HG03432 (cell line): ENCODE data around the gene RBP3.

Source experiments
- ATAC-seq: cut with Tn5 transposase; IDR thresholded peaks from one replicate; pipeline ENCODE4 v1.9.1; 2021; ENCODE audit warnings: mild to moderate bottlenecking, moderate library complexity; ENCODE audit not compliant: unreplicated experiment

The RBP3 gene

DNA sequence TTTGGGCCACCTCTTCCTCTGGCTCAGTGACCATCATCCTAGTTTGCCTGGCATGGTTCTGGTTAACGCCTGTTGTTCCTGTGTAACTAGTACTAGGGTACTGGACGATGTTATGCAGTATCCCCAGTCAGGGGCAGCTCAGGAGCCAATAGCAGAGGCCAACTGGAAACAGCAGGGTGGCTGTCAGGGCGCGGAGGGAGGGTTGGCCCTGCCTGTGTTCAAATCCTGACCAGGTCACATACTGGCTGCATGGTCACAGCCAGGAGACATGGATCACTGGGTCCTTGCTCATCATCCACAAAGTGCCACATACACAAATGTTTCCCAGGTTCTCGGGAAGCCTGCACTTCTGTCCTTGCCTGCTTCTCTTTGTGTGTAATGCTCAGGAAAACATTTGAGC is 12.3 kb upstream of the RBP3 start:
- no peak for ATAC-seq

DNA sequence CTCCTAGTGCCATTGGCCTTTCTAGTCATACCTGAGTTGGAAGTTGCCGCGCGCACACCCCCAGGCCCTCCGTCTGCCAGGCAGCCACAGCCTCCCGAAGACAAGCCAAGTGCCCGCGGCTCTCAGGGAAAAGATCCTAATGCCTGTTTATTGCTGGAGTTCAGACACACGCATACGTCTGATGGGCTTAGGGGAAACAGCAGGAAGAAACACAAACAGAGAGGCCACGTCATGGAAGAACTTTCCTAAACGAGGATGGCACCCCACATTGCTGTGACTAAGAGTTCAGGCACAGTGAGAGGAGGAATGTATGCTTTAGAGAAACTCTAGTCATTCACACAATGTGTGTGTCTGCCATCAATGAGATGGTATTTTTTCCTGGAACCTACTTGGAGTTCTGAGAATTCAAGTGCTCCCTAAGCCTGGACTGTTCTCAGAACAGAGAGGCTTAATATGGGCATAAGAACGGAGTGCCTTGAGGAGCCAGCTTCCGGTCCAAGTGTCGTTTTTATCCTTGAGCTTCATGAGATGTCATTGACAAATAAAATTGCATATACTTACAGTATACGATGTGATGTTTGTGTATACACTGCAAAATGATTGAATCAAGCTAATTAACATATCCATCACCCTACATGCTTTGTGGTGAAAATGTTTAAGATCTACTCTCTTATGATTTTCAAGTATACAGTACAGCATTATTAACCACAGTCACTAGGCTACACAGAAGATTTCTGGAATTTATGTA is 11.6 kb upstream of the RBP3 start:
- no peak for ATAC-seq

DNA sequence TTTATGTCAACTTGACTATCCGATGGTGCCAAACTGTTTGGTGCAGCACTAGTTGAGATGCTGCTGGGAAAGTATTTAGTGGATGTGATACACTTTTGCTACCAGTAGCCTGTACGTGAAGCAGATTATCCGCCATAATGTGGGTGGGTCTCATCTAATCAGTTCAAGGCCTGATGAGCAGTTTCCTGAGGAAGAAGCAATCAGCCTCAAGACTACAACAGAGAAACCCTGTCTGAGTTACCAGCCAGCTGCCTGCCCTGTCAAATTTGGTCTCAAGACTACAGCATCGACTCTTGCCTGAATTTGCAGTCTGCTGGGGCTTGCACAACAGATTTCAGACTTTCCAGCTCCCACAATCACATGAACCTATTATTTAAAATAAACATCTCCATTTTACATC is 10.9 kb upstream of the RBP3 start:
- no peak for ATAC-seq

DNA sequence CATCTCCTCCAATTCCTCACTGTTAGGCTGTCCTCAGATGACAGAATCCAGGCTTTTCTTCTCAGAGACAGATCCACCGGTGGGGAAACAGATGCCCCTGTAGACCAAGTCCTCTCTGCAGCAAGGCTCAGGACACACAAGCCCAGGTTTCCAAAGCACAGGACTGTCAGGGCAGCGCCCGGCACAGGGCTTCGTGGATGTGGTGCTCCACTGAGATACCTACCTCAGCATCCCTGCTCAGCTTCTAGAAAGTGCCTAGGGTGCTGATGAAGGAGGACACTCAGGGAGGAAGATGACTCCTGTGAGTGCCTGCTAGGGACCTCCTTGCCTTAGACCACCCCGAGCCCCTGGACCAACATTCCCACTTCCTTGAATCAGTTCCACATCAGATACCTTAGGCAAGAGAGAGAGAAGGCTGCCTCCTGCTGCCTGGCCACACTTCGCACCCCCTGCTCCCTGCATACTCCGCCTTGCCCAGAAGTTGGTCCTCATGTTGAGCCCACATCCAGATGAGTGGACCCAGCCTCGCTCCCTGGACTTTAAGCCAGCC is 8.9 kb upstream of the RBP3 start:
- ATAC-seq, result no peak

DNA sequence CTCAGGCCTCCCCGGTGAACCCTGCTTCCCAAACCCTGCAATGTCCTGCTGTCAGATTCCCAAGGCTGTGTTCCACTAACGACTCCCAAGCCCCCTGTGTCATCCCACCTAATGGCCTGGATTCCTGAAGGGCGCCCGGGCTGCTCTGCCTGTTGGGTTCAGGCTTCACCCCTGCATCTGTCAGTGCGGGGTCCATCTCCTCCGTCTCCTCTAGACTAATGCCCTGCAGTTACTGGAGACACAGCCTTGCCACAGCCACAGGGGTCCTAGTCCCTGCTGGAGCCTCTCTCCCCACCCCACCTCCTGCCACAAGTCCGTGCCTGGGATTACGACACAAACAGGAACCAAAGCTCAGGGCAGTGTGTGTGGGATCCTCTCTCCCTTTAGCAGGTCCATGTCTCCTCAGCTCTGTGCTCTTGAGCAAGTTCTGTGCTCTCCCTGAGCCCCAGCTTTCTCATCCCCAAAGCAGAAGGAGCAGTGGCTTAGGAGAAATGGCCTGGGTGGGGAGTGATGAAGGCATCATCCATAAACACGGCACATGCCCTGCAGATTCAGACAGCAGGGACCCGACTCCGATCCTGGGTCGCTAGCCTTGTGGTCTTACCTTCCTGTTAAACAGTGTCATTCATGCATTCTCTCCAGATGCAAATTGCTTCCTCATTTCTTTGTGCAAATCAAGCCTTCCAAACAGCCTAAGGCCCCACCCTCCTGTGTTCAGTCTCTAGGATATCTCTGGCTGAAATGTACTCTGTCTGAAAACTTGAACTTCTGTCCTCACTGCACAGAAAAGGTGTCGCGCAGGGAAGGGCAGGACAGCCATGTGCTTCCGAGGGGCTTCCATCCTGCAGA is 8.2 kb upstream of the RBP3 start:
- no peak for ATAC-seq

DNA sequence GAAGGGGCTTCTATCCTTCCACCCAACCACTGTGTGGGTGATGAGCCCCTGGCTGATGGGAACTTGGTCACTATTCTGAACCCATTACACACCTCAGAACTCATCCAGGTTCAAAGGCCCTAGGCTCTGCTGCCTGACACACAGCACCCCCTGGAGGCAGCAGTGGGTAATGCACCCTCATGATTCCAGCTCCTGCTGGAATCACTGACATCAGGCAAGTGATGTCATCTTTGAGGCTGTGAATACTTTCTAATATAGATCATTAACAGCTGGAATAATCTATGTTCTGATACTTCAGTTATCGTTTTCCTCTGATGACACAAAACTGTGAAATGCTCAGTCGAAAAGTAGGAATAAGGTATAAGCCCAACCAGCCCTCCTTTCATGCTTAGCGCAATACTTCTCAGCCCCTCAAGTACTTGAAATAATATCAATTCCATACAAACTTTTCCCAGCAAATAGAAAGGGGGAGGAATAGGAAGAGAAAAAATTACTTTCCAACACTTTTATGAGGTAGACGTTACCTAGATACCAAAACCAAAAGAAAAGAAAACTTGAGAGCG is 7.5 kb upstream of the RBP3 start:
- no peak for ATAC-seq

DNA sequence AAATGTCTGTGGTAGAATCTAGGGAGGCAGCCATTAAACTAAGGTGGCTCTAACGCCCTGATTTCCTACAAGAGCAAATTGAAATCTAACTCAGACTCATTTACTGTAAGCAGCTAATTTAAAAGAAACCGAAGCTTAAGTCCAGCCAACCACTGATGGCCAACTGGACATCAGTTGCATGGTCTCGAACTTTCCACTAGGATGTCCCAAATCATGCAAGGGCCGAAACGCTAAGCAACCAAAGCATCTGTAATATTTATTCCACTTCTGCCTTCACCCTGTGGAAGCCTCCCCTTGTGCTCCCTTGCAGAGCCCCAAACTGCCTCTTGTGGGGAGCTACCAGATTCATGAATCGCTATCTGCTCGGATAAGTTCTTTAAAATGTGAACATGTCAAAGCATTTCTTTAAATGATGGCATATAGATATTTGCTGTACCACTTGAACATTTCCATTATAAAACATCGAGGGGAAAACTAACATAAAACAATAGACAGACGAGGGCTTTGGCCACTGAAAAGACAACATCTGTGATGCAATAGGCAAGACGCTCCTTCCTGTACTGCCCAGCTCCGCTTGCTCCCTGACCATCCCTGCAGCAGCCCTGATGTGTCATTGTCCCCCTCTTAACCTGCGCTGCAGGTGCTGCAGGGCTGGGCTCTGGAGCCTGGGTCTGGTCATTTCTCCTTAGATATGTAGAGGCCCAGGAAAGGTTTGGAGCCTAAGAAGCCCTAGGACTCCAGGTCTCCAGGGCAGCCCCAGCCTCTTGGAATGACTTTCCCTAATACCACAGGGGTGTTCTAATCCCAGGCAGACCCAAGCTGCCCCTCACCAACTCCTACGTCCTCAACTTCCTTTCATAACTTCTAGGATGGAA is 2.9 kb upstream of the RBP3 start:
- no peak for ATAC-seq

DNA sequence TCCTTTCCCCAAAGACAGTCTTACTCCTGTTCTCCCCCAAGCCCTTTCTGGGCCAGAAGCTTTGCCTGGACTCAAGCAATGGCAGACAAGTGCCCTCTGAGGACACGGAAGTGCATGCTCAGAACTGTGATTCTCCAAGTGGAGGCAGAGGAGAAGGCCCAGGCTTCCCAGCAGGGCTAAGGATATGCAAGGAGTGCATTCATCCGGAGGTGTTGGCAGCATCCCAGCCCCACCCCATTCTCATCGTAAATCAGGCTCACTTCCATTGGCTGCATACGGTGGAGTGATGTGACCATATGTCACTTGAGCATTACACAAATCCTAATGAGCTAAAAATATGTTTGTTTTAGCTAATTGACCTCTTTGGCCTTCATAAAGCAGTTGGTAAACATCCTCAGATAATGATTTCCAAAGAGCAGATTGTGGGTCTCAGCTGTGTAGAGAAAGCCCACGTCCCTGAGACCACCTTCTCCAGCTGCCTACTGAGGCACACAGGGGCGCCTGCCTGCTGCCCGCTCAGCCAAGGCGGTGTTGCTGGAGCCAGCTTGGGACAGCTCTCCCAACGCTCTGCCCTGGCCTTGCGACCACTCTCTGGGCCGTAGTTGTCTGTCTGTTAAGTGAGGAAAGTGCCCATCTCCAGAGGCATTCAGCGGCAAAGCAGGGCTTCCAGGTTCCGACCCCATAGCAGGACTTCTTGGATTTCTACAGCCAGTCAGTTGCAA is 1.4 kb upstream of the RBP3 start:
- ATAC-seq, result no peak

DNA sequence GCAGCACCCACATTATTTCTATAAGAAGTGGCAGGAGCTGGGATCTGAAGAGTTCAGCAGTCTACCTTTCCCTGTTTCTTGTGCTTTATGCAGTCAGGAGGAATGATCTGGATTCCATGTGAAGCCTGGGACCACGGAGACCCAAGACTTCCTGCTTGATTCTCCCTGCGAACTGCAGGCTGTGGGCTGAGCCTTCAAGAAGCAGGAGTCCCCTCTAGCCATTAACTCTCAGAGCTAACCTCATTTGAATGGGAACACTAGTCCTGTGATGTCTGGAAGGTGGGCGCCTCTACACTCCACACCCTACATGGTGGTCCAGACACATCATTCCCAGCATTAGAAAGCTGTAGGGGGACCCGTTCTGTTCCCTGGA is 874 bp upstream of the RBP3 start:
- ATAC-seq, result no peak

DNA sequence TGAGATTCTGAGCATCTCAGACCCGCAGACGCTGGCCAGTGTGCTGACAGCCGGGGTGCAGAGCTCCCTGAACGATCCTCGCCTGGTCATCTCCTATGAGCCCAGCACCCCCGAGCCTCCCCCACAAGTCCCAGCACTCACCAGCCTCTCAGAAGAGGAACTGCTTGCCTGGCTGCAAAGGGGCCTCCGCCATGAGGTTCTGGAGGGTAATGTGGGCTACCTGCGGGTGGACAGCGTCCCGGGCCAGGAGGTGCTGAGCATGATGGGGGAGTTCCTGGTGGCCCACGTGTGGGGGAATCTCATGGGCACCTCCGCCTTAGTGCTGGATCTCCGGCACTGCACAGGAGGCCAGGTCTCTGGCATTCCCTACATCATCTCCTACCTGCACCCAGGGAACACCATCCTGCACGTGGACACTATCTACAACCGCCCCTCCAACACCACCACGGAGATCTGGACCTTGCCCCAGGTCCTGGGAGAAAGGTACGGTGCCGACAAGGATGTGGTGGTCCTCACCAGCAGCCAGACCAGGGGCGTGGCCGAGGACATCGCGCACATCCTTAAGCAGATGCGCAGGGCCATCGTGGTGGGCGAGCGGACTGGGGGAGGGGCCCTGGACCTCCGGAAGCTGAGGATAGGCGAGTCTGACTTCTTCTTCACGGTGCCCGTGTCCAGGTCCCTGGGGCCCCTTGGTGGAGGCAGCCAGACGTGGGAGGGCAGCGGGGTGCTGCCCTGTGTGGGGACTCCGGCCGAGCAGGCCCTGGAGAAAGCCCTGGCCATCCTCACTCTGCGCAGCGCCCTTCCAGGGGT is 703 bp downstream of the RBP3 start:
- ATAC-seq, result no peak

DNA sequence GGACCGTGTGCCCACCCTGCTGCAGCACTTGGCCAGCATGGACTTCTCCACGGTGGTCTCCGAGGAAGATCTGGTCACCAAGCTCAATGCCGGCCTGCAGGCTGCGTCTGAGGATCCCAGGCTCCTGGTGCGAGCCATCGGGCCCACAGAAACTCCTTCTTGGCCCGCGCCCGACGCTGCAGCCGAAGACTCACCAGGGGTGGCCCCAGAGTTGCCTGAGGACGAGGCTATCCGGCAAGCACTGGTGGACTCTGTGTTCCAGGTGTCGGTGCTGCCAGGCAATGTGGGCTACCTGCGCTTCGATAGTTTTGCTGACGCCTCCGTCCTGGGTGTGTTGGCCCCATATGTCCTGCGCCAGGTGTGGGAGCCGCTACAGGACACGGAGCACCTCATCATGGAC is 1.4 kb downstream of the RBP3 start:
- ATAC-seq, result no peak

DNA sequence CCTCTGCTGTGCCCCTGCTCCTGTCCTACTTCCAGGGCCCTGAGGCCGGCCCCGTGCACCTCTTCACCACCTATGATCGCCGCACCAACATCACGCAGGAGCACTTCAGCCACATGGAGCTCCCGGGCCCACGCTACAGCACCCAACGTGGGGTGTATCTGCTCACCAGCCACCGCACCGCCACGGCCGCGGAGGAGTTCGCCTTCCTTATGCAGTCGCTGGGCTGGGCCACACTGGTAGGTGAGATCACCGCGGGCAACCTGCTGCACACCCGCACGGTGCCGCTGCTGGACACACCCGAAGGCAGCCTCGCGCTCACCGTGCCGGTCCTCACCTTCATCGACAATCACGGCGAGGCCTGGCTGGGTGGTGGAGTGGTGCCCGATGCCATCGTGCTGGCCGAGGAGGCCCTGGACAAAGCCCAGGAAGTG is 1.8 kb downstream of the RBP3 start:
- no peak for ATAC-seq

DNA sequence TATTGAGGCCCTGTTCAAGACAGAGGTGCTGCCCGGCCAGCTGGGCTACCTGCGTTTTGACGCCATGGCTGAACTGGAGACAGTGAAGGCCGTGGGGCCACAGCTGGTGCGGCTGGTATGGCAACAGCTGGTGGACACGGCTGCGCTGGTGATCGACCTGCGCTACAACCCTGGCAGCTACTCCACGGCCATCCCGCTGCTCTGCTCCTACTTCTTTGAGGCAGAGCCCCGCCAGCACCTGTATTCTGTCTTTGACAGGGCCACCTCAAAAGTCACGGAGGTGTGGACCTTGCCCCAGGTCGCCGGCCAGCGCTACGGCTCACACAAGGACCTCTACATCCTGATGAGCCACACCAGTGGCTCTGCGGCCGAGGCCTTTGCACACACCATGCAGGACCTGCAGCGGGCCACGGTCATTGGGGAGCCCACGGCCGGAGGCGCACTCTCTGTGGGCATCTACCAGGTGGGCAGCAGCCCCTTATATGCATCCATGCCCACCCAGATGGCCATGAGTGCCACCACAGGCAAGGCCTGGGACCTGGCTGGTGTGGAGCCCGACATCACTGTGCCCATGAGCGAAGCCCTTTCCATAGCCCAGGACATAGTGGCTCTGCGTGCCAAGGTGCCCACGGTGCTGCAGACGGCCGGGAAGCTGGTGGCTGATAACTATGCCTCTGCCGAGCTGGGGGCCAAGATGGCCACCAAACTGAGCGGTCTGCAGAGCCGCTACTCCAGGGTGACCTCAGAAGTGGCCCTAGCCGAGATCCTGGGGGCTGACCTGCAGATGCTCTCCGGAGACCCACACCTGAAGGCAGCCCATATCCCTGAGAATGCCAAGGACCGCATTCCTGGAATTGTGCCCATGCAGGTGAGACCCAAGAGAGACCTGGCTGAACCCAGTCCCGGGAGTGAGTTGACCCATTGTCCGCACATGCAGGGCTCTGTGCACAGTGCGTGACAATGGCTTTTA is 2.8 kb downstream of the RBP3 start:
- ATAC-seq, result no peak

DNA sequence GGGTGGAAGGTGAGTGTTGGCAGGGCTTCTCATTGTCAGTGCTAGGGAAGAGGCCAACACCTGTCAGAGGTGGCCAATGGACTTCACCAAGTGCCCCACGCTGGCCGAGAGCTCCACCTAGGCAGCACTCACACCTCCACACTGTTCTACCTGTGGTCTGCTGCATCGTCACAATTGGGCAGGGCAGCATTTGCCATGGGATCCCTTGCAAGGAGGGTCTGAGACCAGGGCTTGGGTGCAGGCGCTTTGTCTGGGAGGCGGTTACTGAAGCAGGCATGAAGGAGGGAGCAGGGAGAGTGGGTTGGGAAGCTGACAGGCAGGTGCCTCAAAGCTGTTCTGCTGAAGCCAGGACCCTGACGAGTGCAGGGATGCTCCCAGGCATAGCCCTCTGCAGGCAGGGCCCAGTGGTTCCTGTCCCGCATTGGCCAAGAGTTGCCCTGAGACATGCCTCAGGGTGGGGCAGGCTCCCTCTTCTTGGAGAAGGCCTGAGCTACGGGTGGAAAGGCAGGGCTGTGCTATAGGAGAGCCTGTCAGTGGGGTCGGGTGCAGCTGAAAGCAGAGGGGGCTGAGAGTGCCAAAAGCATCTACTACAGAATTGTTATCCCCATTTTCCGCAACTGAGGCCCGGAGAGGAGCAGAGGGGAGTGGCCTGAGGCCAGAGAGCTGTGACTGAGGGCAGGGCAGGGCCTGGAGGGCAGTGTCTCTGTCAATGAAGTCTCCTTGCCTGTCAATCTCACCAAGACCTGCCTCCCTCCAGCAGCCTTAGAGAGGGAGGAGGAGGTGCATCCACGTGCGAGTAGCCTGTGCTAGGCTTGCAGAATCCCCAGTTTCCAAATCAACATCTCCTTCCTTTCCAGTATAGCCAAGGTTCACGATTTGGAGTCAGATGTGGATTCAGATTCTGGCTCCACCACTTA is 4.0 kb downstream of the RBP3 start:
- no peak for ATAC-seq

DNA sequence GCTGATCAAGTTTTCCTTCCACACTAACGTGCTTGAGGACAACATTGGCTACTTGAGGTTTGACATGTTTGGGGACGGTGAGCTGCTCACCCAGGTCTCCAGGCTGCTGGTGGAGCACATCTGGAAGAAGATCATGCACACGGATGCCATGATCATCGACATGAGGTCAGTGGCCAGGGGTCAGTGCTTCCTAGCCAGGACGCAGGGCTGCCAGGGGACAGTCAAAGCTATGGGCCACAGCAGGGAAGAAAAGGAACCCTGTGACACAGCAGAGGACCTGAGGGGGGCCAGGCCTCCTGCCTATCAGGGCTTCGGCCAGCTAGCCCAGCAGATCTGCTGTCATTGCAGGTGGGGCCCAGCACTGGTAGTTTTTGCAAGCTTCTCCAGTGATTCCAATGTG is 5.2 kb downstream of the RBP3 start:
- ATAC-seq, result no peak

DNA sequence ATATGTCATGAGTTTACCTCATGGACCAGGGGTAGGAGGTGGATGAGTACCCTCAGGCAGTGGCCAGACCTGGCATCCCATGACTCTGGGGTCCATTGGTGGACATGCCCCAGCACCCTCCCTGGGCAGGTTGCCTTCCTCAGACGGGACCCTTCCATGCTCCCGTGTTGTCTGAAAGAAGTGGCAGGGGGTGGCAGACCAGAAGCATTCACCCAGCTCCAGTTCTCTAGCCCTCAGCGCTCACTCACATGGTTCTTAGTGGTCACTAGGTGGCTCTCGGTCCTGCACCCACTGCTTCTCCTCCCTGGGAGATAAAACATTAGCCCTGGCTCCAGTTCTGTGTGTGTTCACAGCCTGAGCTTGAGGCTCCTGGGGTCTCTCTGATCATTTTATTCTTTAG is 6.0 kb downstream of the RBP3 start:
- ATAC-seq, result no peak

DNA sequence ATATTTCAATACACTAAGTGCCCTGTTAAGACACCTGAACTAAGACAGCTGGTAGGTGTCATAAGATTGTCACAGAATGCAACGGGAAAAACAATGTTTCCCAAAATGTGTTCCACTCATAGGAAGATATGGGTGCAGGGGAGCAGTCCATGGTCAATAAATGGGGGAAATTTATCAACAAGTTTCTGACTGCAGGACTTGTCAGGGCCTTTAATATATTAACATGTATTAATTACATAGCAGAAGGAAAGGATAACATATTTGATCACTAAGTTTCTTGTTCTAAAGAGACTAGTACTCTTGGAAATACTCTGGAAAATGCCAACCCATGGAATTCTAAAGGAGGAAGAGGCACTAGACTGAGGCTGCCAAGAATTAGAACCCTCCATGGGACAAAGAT is 6.7 kb downstream of the RBP3 start:
- ATAC-seq, result no peak
